Immature natural killer cell (primary cell): Measurements from ENCODE around the gene CCDC12. TPM values are rescaled to one million over a fixed set of nuclear protein-coding genes. Genes with fewer than 3 reads are reported as not detected.

Experiments
- DNase-seq, 3 donors: peaks; one replicate each; pipeline ENCODE4 v3.0.0; 2022; ENCODE audit warnings: mixed read lengths in 1 of 3
- H3K27ac Mint-ChIP-seq, 6 donors: one replicate each; pipeline ENCODE4 v1.8.0; 2020; ENCODE audit warnings: mixed read lengths in 6 of 6, mild to moderate bottlenecking in 5 of 6, inconsistent platforms in 4 of 6, moderate library complexity in 3 of 6
- H3K27me3 Mint-ChIP-seq, 3 donors: one replicate each; pipeline ENCODE4 v1.8.0; 2020 to 2021; ENCODE audit warnings: low read depth in 3 of 3, mild to moderate bottlenecking in 3 of 3, mixed read lengths in 3 of 3, moderate library complexity in 3 of 3, inconsistent platforms in 1 of 3
- H3K36me3 Mint-ChIP-seq, 3 donors: one replicate each; pipeline ENCODE4 v1.8.0; 2020; ENCODE audit warnings: mixed read lengths in 3 of 3, inconsistent platforms in 2 of 3, mild to moderate bottlenecking in 2 of 3
- H3K4me1 Mint-ChIP-seq, 2 donors: one replicate each; pipeline ENCODE4 v1.8.0; 2020; ENCODE audit warnings: inconsistent platforms in 2 of 2, mild to moderate bottlenecking in 2 of 2, mixed read lengths in 2 of 2, moderate library complexity in 1 of 2
- H3K4me3 Mint-ChIP-seq, 5 donors: one replicate each; pipeline ENCODE4 v1.8.0; 2020; ENCODE audit warnings: mild to moderate bottlenecking in 5 of 5, mixed read lengths in 5 of 5, inconsistent platforms in 3 of 5, moderate library complexity in 3 of 5
- H3K9me3 Mint-ChIP-seq, 6 donors: one replicate each; pipeline ENCODE4 v1.8.0; 2020; ENCODE audit warnings: mild to moderate bottlenecking in 6 of 6, mixed read lengths in 6 of 6, inconsistent platforms in 4 of 6, moderate library complexity in 3 of 6
- polyA plus RNA-seq, 3 donors: library from polyadenylated mRNA; unstranded; fragments of 300-500 nt; fragmentation: Illumina TruSeq; gene quantifications; one replicate each; pipeline ENCODE4 v1.2.3, GENCODE V29; 2021

The CCDC12 gene
- polyA plus RNA-seq, 3 donors from 2014 or later, result 114 to 174 (median 129) TPM

DNA sequence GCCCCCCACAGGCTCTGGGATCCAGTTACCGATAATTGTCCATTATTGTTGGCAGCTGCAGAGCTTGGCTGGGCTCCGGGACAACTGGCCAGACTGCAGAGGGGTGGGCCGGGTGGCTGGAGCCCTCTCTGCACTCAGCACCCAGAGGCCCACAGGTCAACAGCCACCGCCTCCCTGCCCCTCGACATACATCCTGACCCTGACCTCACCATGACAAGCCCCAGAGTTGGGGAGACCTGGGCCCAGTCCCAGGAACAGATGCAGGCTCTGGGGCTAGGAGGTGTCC lies 76.6 kb downstream of the CCDC12 start:
- no peak overlapping the region for H3K27ac Mint-ChIP-seq
- no peaks in the 10 kb centered on the region for H3K36me3 Mint-ChIP-seq
- DNase-seq, result no peak
- no peak overlapping the region for H3K4me3 Mint-ChIP-seq
- no peaks in the 10 kb centered on the region for H3K9me3 Mint-ChIP-seq
- peaks cover 0 to 1% of the 10 kb centered on the region in 2 donors for H3K4me1 Mint-ChIP-seq
- H3K27me3 Mint-ChIP-seq, result peaks cover 3 to 12% (median 8%) of the 10 kb centered on the region in 3 donors

DNA sequence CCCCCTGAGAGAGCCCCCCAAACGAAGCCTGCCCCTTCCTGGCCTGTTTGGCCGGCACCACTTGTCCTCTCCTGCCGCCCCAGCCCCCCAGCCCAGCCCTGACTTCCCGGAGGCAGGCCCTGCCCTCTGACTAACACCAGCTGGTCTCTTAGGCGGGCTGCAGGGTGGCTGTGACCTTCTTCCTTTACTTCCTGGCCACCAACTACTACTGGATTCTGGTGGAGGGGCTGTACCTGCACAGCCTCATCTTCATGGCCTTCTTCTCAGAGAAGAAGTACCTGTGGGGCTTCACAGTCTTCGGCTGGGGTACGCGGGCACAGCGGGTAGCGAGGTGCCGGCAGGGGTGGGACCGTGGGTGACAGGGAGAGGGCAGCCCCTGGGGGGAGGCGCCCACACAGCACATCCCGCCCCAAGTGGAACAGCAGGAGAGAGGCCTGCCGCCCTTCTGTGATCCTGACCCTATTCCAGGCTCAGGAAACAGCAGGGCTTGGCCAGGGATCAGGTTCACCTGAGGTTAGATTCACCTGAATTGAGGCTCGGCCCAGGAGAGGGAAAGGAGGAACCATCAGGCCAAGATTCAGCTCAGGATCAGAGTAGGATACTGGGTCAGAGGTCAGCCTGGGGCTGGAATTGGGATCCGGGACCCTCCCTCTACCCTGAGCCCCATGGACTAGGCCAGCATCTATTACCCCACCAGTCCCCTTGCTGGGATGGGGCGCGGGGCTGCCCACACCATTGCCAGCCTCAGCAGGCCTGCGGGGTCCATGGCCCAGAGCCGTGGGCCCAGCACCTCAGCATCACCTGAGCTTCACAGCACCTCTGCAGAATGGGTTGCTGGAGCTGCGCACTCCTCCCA lies 77.2 kb downstream of the CCDC12 start:
- Mint-ChIP-seq H3K36me3 (no peaks in the 10 kb centered on the region), H3K9me3 (no peaks in the 10 kb centered on the region), H3K4me1 (peaks cover 0 to 1% of the 10 kb centered on the region in 2 donors), H3K27ac (no peak overlapping the region), H3K27me3 (peaks cover 5 to 14% (median 7%) of the 10 kb centered on the region in 3 donors), H3K4me3 (peak overlapping the region in 1 of 5 donors; percentile 33)
- DNase-seq, result no peak

DNA sequence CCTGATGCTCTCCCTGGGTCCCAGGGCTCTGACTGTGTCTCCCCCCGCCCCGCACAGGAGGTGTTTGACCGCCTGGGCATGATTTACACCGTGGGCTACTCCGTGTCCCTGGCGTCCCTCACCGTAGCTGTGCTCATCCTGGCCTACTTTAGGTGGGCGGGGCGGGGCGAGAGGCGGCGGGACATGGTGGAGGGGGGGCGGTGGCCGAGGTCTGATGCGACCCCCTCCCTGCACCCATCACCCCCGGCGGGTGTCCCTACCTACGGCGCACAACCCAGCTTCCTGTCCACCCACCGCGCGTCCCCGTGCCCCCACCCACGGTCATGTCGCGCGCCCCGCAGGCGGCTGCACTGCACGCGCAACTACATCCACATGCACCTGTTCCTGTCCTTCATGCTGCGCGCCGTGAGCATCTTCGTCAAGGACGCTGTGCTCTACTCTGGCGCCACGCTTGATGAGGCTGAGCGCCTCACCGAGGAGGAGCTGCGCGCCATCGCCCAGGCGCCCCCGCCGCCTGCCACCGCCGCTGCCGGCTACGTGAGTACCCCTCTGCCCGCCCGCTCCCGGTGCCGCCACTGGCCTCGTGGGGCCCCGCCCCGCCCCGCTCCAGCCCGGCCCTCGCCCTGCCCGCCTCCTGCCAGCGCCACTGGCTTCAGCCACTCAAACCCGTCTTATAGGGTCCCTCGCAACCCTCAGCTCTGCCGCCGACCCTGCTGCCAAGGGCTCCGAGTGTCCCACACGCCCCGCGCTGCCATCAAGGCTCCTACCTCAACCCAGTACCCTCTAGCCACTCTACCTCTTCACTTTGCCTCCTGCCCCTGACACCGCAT lies 78.0 kb downstream of the CCDC12 start:
- no peak for DNase-seq
- peaks cover 5 to 18% (median 6%) of the 10 kb centered on the region in 3 donors for H3K27me3 Mint-ChIP-seq
- no peaks in the 10 kb centered on the region for H3K9me3 Mint-ChIP-seq
- no peak overlapping the region for H3K27ac Mint-ChIP-seq
- peak overlapping the region in 2 of 5 donors; percentile 30 to 33 for H3K4me3 Mint-ChIP-seq
- no peaks in the 10 kb centered on the region for H3K36me3 Mint-ChIP-seq
- H3K4me1 Mint-ChIP-seq, result peaks cover 0 to 1% of the 10 kb centered on the region in 2 donors

DNA sequence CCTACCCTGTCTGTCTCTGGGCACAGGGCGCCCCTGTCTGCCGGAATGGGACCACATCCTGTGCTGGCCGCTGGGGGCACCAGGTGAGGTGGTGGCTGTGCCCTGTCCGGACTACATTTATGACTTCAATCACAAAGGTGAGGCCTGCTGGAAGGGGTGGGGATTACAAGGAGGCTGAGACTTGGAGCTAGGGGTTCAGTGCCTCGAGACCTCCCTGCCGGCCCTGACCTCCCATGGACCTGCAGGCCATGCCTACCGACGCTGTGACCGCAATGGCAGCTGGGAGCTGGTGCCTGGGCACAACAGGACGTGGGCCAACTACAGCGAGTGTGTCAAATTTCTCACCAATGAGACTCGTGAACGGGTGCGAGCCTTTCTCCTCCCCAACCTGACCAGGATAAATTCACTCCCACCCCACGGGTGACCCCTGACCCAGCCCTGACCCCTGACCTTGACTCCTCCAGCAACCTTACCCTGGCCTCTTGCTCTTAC lies 78.7 kb downstream of the CCDC12 start:
- Mint-ChIP-seq H3K27me3 (peaks cover 5 to 18% (median 7%) of the 10 kb centered on the region in 3 donors), H3K36me3 (no peaks in the 10 kb centered on the region), H3K9me3 (no peaks in the 10 kb centered on the region), H3K27ac (no peak overlapping the region), H3K4me1 (peaks cover 0 to 1% of the 10 kb centered on the region in 2 donors), H3K4me3 (no peak overlapping the region)
- no peak for DNase-seq

DNA sequence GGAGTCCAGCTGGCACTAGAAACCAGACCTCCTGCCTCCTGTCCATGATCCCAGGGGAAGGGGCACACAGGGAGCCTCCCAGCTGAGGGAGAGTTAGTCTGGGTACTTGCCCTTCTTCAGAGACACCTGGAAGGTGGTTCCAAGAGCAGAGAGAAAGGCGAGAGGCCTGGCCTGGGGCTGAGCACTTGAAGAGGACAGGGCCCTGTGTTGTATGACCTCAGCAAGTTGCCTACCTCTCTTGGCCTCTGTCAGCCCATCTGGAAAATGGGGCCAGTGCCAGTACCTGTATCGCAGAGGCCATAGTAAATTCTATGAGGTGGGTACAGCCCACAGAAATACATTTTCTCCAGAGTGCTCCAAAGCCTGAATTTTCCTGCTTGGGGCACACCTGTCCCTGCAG lies 79.5 kb downstream of the CCDC12 start:
- Mint-ChIP-seq H3K36me3 (no peaks in the 10 kb centered on the region), H3K4me1 (peaks cover 4 to 6% of the 10 kb centered on the region in 2 donors), H3K4me3 (no peak overlapping the region), H3K9me3 (no peaks in the 10 kb centered on the region), H3K27ac (no peak overlapping the region), H3K27me3 (peaks cover 5 to 16% (median 12%) of the 10 kb centered on the region in 3 donors)
- DNase-seq, result no peak

DNA sequence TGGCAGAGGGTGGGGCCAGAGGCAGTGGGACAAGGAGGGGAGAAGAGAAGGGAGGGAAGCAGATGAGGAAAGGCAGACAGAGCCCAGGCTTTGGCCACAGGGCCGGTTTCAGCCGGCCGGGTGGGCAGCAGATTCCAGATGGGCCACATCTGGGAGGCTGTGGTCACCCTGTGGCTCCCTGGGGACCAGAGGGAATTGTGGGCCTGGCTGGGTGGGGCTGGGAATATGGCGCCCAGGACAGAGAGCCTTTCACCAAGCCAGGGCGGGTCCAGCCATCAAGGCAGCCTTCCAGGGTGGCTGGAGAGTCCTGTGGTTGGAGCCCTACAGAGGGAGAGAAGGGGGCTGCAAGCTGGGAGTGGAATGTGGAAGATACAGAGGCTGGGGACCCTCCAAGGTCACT lies 80.2 kb downstream of the CCDC12 start:
- no peak overlapping the region for H3K27ac Mint-ChIP-seq
- no peaks in the 10 kb centered on the region for H3K36me3 Mint-ChIP-seq
- H3K9me3 Mint-ChIP-seq, result no peaks in the 10 kb centered on the region
- no peak for DNase-seq
- peaks cover 11% of the 10 kb centered on the region in 2 donors for H3K4me1 Mint-ChIP-seq
- H3K27me3 Mint-ChIP-seq, result peaks cover 5 to 21% (median 12%) of the 10 kb centered on the region in 3 donors
- H3K4me3 Mint-ChIP-seq, result no peak overlapping the region

DNA sequence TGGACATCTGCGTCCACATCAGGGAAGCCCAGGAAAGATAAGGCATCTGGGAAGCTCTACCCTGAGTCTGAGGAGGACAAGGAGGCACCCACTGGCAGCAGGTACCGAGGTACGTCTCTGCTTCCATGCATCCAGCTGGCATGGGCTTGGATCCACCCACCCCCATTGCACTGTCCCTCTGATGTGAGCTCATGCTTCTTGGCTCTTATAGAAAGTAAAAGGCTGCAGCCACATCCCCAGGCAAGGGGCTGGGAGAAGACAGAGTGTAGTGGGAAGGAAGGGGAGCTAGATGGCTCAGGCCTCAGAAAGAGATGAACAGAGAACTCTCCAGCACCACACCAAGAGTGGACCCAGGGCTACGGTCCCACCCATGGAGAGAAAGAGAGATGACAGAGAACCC lies 80.8 kb downstream of the CCDC12 start:
- H3K27ac Mint-ChIP-seq, result no peak overlapping the region
- H3K4me1 Mint-ChIP-seq, result peaks cover 11 to 12% of the 10 kb centered on the region in 2 donors
- no peaks in the 10 kb centered on the region for H3K9me3 Mint-ChIP-seq
- H3K27me3 Mint-ChIP-seq, result peaks cover 5 to 23% (median 15%) of the 10 kb centered on the region in 3 donors
- H3K36me3 Mint-ChIP-seq, result no peaks in the 10 kb centered on the region
- no peak for DNase-seq
- H3K4me3 Mint-ChIP-seq, result no peak overlapping the region

DNA sequence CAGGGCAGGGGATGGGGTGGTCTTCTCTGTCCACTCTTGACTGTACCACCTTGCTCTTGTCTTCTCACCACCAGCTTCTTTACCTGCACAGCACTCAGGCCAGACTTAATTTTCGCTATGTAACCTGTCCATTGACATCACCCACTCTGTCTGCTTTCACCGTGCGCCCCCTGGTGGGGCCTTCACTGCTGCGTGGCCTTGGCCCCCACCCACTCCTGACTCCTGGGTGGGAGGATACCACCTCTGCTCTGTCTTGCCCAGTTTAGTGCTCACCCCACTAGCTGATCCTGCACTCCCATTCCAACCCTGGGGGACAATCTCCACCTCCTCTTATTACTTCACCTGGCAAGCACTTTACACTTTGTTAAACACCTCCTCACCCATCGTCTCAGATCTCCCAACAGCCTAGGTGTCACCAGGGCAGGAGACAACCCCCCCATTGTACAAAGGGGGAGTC lies 81.3 kb downstream of the CCDC12 start:
- H3K4me1 Mint-ChIP-seq, result peaks cover 11 to 12% of the 10 kb centered on the region in 2 donors
- peak overlapping the region in 1 of 5 donors; percentile 41 for H3K4me3 Mint-ChIP-seq
- no peaks in the 10 kb centered on the region for H3K9me3 Mint-ChIP-seq
- DNase-seq, result peak; percentile 68 to 74 (median 69)
- H3K27me3 Mint-ChIP-seq, result peaks cover 5 to 26% (median 11%) of the 10 kb centered on the region in 3 donors
- no peaks in the 10 kb centered on the region for H3K36me3 Mint-ChIP-seq
- H3K27ac Mint-ChIP-seq, result peak overlapping the region in 1 of 6 donors; percentile 4

DNA sequence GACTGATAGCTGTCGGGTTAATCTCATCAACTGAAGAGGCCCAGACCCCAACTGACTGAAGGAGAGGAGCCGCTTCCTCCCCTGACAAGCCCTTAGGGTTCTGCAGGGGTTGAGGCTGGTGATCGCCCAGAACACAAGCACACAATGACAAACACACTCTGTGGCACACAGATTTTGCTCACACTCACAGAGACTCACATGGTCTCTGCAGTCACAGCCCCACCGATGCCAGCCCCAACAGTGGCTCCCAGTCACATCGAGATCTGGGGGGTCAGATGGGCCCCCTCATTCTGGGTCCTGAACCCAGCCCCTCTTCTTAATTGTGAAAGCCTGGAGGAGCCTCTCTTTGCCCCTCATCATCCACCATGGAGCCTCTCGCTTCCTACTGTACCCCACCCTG lies 82.3 kb downstream of the CCDC12 start:
- Mint-ChIP-seq H3K4me1 (peaks cover 11 to 12% of the 10 kb centered on the region in 2 donors), H3K27me3 (peaks cover 5 to 26% (median 11%) of the 10 kb centered on the region in 3 donors), H3K36me3 (no peaks in the 10 kb centered on the region), H3K27ac (no peak overlapping the region), H3K4me3 (no peak overlapping the region), H3K9me3 (no peaks in the 10 kb centered on the region)
- no peak for DNase-seq

DNA sequence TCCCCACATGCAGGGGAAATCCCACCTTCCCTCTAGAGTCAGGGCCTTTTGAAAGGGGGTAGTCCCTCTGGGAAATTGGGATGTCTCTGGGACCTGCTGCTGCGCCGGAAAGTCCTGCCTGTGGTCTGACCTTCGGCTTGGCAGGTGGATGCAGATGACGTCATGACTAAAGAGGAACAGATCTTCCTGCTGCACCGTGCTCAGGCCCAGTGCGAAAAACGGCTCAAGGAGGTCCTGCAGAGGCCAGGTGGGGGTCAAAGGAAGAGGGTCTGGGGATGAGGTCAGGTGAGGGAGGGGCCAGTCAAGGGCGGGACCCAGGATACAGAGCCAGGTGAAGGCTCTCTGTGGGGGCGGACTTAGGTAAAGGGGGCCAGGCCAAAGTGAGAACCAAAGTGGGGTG lies 82.8 kb downstream of the CCDC12 start:
- Mint-ChIP-seq H3K4me3 (no peak overlapping the region), H3K9me3 (no peaks in the 10 kb centered on the region), H3K27ac (no peak overlapping the region), H3K4me1 (peaks cover 11 to 12% of the 10 kb centered on the region in 2 donors), H3K36me3 (no peaks in the 10 kb centered on the region), H3K27me3 (peaks cover 3 to 26% (median 11%) of the 10 kb centered on the region in 3 donors)
- no peak for DNase-seq

DNA sequence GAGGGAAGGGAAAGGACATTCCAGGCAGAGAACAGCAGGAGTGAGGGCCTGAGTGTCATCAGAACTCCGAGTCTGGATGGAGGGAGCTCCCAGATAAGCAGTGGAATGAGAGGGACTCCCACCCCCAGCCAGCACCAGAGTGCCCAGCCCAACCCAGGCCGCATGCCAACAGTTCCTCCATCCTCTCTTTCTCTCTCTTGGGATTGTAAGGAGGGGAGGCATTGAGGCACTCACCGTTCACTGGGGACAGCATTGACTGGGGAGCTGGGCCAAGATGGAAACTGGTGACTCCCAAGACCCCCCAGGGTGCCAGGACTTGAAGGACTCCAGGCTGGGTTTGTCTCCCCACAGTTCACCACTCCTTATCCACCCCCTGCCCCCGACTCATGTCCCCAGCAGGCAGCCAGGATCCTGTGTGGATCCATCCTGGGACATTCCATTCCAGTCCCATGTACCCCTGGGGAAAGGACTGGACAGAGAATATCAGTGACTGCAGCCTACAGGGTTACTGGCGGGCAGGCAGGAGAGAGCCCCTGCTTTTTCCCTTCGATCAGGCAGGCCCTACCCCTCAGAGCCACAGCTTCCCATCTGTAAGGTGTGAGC lies 83.3 kb downstream of the CCDC12 start:
- peaks cover 5 to 26% (median 11%) of the 10 kb centered on the region in 3 donors for H3K27me3 Mint-ChIP-seq
- H3K4me1 Mint-ChIP-seq, result peaks cover 11 to 12% of the 10 kb centered on the region in 2 donors
- H3K36me3 Mint-ChIP-seq, result no peaks in the 10 kb centered on the region
- no peak for DNase-seq
- H3K4me3 Mint-ChIP-seq, result peak overlapping the region in 1 of 5 donors; percentile 82
- H3K9me3 Mint-ChIP-seq, result no peaks in the 10 kb centered on the region
- H3K27ac Mint-ChIP-seq, result no peak overlapping the region

DNA sequence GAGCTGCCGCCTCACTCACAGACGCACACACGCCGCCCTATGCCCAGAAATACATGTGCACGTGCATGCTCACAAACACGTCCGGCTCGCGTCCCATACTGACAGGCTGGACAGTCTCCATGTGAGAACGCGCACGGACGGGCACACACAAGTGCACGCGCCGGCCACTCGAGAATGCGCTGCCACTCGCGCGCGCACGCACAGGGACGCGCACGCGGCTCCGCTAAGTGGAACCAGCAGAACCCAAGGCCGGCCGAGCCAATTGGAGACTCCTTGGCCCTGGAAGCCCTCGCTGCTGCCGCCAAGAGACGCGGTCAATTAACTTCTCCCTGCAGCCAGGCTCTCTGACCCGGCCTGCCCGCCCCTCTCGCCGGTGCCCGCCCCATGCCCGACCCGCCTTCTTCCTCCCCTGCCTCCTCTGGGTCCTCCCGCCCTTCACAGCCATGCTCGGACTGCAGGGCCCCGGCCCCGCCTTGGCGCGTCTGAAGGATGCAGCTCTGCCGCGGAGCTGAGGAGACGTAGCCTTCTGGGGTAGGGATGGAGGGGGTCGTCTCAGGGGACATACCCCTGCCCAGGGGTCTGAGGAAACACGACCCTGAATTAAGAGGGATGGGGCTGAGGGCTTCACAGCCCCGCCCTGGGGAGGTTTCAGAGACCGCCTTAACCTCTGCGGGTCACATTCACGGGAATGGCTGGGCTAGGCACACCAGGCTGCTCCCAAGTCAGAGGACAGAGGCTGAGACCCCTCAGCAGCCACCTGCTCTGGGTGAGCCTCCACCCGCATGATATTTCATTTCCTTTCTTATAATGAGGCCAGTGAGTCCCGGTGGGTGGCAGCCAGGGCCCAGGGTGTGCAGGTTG lies 84.0 kb downstream of the CCDC12 start:
- Mint-ChIP-seq H3K9me3 (no peaks in the 10 kb centered on the region), H3K36me3 (no peaks in the 10 kb centered on the region), H3K27me3 (peaks cover 8 to 23% (median 11%) of the 10 kb centered on the region in 3 donors), H3K4me3 (peak overlapping the region; percentile 48 to 82 (median 79)), H3K27ac (no peak overlapping the region), H3K4me1 (peaks cover 11 to 12% of the 10 kb centered on the region in 2 donors)
- DNase-seq, result peak; percentile 19 to 29 (median 22)

DNA sequence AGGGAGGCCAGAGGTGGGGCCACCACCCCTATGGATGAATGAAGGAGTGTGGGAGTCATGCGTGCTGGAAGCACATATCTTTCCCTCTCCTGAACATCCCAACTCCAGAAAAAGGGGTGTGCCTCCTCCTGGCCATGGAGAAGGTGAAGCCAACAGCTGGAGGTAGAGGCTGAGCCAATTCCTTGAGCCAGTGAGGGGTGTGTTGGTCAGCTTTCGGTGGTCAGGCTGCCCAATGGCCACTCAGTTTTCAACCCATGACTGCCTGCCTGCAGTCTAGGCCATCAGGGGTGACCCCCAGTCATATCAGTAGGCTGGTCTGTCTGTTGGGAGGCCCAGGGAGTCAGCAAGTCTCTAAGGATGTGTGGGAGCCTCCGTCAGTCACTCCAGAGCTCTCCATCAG lies 85.4 kb downstream of the CCDC12 start:
- no peak overlapping the region for H3K27ac Mint-ChIP-seq
- no peak for DNase-seq
- H3K4me3 Mint-ChIP-seq, result peak overlapping the region in 2 of 5 donors; percentile 48 to 79
- H3K9me3 Mint-ChIP-seq, result no peaks in the 10 kb centered on the region
- H3K27me3 Mint-ChIP-seq, result peaks cover 10 to 21% (median 11%) of the 10 kb centered on the region in 3 donors
- peaks cover 11 to 12% of the 10 kb centered on the region in 2 donors for H3K4me1 Mint-ChIP-seq
- no peaks in the 10 kb centered on the region for H3K36me3 Mint-ChIP-seq
